ENCODE results near the gene COQ8A. TPM values are rescaled to one million over a fixed set of nuclear protein-coding genes. Genes with fewer than 3 reads are reported as not detected.

Gene COQ8A
- total and polyA plus RNA-seq, 10 of the 15 experiments (the other 5 are each of a cell fraction or from before 2014, with no cell fraction given) = 0.72 to 24.8 (median 12.1) TPM

GRCh38 chr1:226979115-226979516 is 39.0 kb downstream of the COQ8A start:
- peaks cover 0 to 2% of the 10 kb centered on the region in 2 experiments; a peak in 2 of 4 replicates for H3K36me3 ChIP-seq (ENCODE audit: control insufficient read depth in 2 of 2, insufficient read depth in 2 of 2, low read length in 1 of 2)
- H3K9ac ChIP-seq (ENCODE audit: control insufficient read depth, insufficient read depth, low read length) = no peak overlapping the region
- BruUV-seq (replicated peaks) = no TSS peak
- intact Hi-C loops (cut with micrococcal nuclease; ENCODE audit: unreplicated experiment) (no loop called here), in situ Hi-C loops (cut with MboI) (no loop called here)
- ChIA-PET POLR2A (no interaction called here), RAD21 (ENCODE audit: unreplicated experiment) (no interaction called here), CTCF (no interaction called here), SMC1A (ENCODE audit: uncharacterized antibody, unreplicated experiment) (no interaction called here)
- no peak overlapping the region for H3K4me2 ChIP-seq (ENCODE audit: control insufficient read depth, insufficient read depth)
- FAIRE-seq (no peak), ATAC-seq (no peak), DNase-seq (ENCODE audit: low read depth, low spot score) (no peak)
- no peak overlapping the region for H2AFZ ChIP-seq (ENCODE audit: control insufficient read depth, low read depth, low read length)
- no peak overlapping the region for H3K27ac ChIP-seq (ENCODE audit: control insufficient read depth, insufficient read depth)
- H3K4me3 ChIP-seq = no peak overlapping the region
- H3K9me3 ChIP-seq (replicated peaks; ENCODE audit: control insufficient read depth, insufficient read depth, low read length) = no peaks in the 10 kb centered on the region
- H3K79me2 ChIP-seq (ENCODE audit: control insufficient read depth, insufficient read depth, low read length) = no peaks in the 10 kb centered on the region
- no peaks in the 10 kb centered on the region for H4K20me1 ChIP-seq (ENCODE audit: control insufficient read depth, insufficient read depth)
- 79% methylated on average over 15 of the region's 15 CpGs for WGBS (ENCODE audit: insufficient coverage, insufficient replicate concordance, low lambda C conversion rate, missing lambda C conversion rate)
- no peaks in the 10 kb centered on the region for H3K4me1 ChIP-seq (ENCODE audit: control insufficient read depth, insufficient read depth, low read length)
- H3K27me3 ChIP-seq (replicated peaks in 1 of 2; ENCODE audit: control insufficient read depth in 2 of 2, insufficient read depth in 2 of 2, low read length in 1 of 2) = no peaks in the 10 kb centered on the region
- TF ChIP-seq RAD51 (IDR thresholded peaks at IDR 0.05) (no peak), CBX3 (IDR thresholded peaks at IDR 0.05; ENCODE audit: borderline replicate concordance, low read depth) (no peak), TBL1XR1 (IDR thresholded peaks at IDR 0.05; ENCODE audit: low read depth, low read length) (no peak), CEBPZ (IDR thresholded peaks at IDR 0.05; ENCODE audit: low read depth, low read length) (no peak), EED (IDR thresholded peaks at IDR 0.05; ENCODE audit: low read depth) (no peak), MYB (IDR thresholded peaks at IDR 0.05; ENCODE audit: borderline replicate concordance, low read depth, low read length) (no peak), MXI1 (IDR thresholded peaks at IDR 0.05; ENCODE audit: low read depth, low read length) (no peak), MTA3 (IDR thresholded peaks at IDR 0.05; ENCODE audit: borderline replicate concordance, low read length) (no peak), PAX8 (IDR thresholded peaks at IDR 0.05) (no peak), HSF1 (IDR thresholded peaks at IDR 0.05; ENCODE audit: low read depth, low read length) (no peak), E4F1 (IDR thresholded peaks at IDR 0.05; ENCODE audit: borderline replicate concordance, partially characterized antibody) (no peak), NR2F1 (conservative IDR thresholded peaks at IDR 0.05) (no peak), CHD4 (IDR thresholded peaks at IDR 0.05) (no peak), SUPT20H (IDR thresholded peaks at IDR 0.05; ENCODE audit: borderline replicate concordance, control insufficient read depth, low read depth, low read length) (no peak), CREM (IDR thresholded peaks at IDR 0.05; ENCODE audit: low read depth) (no peak), ZBTB4 (CRISPR knock-in tag; IDR thresholded peaks at IDR 0.05) (no peak)

Data from GM12878 (cell line).